Mesothelial cell of epicardium (in vitro differentiated cells): ENCODE data around the gene SNAP47. TPM values are rescaled to one million over a fixed set of nuclear protein-coding genes. Genes with fewer than 3 reads are reported as not detected.

ENCODE experiments used
- DNase-seq, 2 experiments: peaks; one replicate each; pipeline ENCODE4 v3.0.0; 2021; ENCODE audit warnings: low spot score in 2 of 2; ENCODE audit not compliant: unreplicated experiment in 2 of 2
- H3K27ac Mint-ChIP-seq: 2 replicates; pipeline ENCODE4 v1.8.0; 2021; ENCODE audit warnings: mixed read lengths
- H3K27me3 Mint-ChIP-seq: 2 replicates; pipeline ENCODE4 v1.8.0; 2021; ENCODE audit warnings: low read depth, mixed read lengths
- H3K36me3 Mint-ChIP-seq: 2 replicates; pipeline ENCODE4 v1.8.0; 2021; ENCODE audit warnings: mixed read lengths
- H3K4me1 Mint-ChIP-seq: 2 replicates; pipeline ENCODE4 v1.8.0; 2021; ENCODE audit warnings: mixed read lengths
- H3K4me3 Mint-ChIP-seq: 2 replicates; pipeline ENCODE4 v1.8.0; 2021; ENCODE audit warnings: mild to moderate bottlenecking, moderate library complexity, mixed read lengths
- H3K9me3 Mint-ChIP-seq: 2 replicates; pipeline ENCODE4 v1.8.0; 2021; ENCODE audit warnings: mixed read lengths
- CTCF ChIP-seq: fragments of 200-600 bp; sonication (generic); IDR thresholded peaks from one replicate; pipeline ENCODE4 v1.5.0; 2021; ENCODE audit warnings: antibody characterized with exemption; ENCODE audit not compliant: unreplicated experiment
- total RNA-seq: library from RNA; stranded (reverse); gene quantifications from 3 replicates; pipeline ENCODE4 v1.2.1, GENCODE V29; 2021

The SNAP47 gene
- total RNA-seq, 1 donor from 2014 or later: 42.6 TPM

GRCh38 chr1:227795732-227796131 is 60.5 kb downstream of the SNAP47 start:
- Mint-ChIP-seq H3K36me3 (no peaks in the 10 kb centered on the region), H3K4me3 (no peak overlapping the region), H3K27ac (peak overlapping the region; percentile 34), H3K4me1 (peaks cover 45% of the 10 kb centered on the region), H3K27me3 (peaks cover 9% of the 10 kb centered on the region), H3K9me3 (no peaks in the 10 kb centered on the region)
- TF ChIP-seq CTCF: no peak
- no peak for DNase-seq

GRCh38 chr1:227796359-227796915 is 61.2 kb downstream of the SNAP47 start:
- DNase-seq: no peak
- Mint-ChIP-seq H3K27me3 (peaks cover 9% of the 10 kb centered on the region), H3K4me1 (peaks cover 39% of the 10 kb centered on the region)

GRCh38 chr1:227797144-227797543 is 61.9 kb downstream of the SNAP47 start:
- no peak overlapping the region for H3K4me3 Mint-ChIP-seq
- H3K9me3 Mint-ChIP-seq: no peaks in the 10 kb centered on the region
- no peak for TF ChIP-seq CTCF
- peaks cover 32% of the 10 kb centered on the region for H3K4me1 Mint-ChIP-seq
- DNase-seq: no peak
- H3K36me3 Mint-ChIP-seq: no peaks in the 10 kb centered on the region
- peaks cover 12% of the 10 kb centered on the region for H3K27me3 Mint-ChIP-seq
- H3K27ac Mint-ChIP-seq: no peak overlapping the region

More at GRCh38 chr1:227796359-227796915, 61.2 kb downstream of the SNAP47 start:
- Mint-ChIP-seq H3K27ac (peak overlapping the region; percentile 34), H3K36me3 (no peaks in the 10 kb centered on the region), H3K4me3 (no peak overlapping the region), H3K9me3 (no peaks in the 10 kb centered on the region)
- no peak for TF ChIP-seq CTCF

- Mint-ChIP-seq H3K27me3 (peaks cover 14% of the 10 kb centered on the region), H3K4me1 (peaks cover 27% of the 10 kb centered on the region), H3K4me3 (no peak overlapping the region), H3K9me3 (no peaks in the 10 kb centered on the region), H3K27ac (no peak overlapping the region), H3K36me3 (no peaks in the 10 kb centered on the region)
- DNase-seq: no peak
- no peak for TF ChIP-seq CTCF
These were observed 62.4 kb downstream of the SNAP47 start for GRCh38 chr1:227797625-227798024.

- TF ChIP-seq CTCF: no peak
- H3K9me3 Mint-ChIP-seq: peaks cover 4% of the 10 kb centered on the region
- no peak overlapping the region for H3K27ac Mint-ChIP-seq
- no peaks in the 10 kb centered on the region for H3K36me3 Mint-ChIP-seq
- no peak for DNase-seq
- peaks cover 17% of the 10 kb centered on the region for H3K27me3 Mint-ChIP-seq
- no peak overlapping the region for H3K4me3 Mint-ChIP-seq
- H3K4me1 Mint-ChIP-seq: peaks cover 23% of the 10 kb centered on the region
These were observed 63.0 kb downstream of the SNAP47 start for GRCh38 chr1:227798078-227798802.
